GM12891 (cell line): Measurements from ENCODE around the gene AIFM3.

Experiments
- DNase-seq: peaks from one replicate; pipeline ENCODE4 v3.0.0; 2011; ENCODE audit warnings: low spot score; ENCODE audit not compliant: insufficient read length
- FAIRE-seq: peaks from 2 replicates; lab custom pipeline; 2011; peaks lifted over from hg19 to GRCh38; lab: Jason Lieb, UNC
- PAX5 ChIP-seq: IDR thresholded peaks from 2 replicates; pipeline ENCODE4 v1.6.1; 2011; ENCODE audit warnings: low read length, moderate library complexity, mild to moderate bottlenecking; ENCODE audit not compliant: insufficient read depth, severe bottlenecking
- POLR2A ChIP-seq: IDR thresholded peaks from 2 replicates; pipeline ENCODE4 v1.6.1; 2011; ENCODE audit warnings: low read depth, low read length, control low read depth
- POLR2AphosphoS5 ChIP-seq: IDR thresholded peaks from 2 replicates; pipeline ENCODE4 v1.6.1; 2011; ENCODE audit warnings: low read depth, low read length, control low read depth
- POU2F2 ChIP-seq: IDR thresholded peaks from 2 replicates; pipeline ENCODE4 v1.6.1; 2011; ENCODE audit warnings: low read depth, mild to moderate bottlenecking, control low read depth, low read length, moderate library complexity
- SPI1 ChIP-seq: IDR thresholded peaks from 2 replicates; pipeline ENCODE4 v1.6.1; 2011; ENCODE audit warnings: low read depth, low read length, control low read depth
- TAF1 ChIP-seq: IDR thresholded peaks from 2 replicates; pipeline ENCODE4 v1.6.1; 2011; ENCODE audit warnings: low read depth, low read length, control low read depth

The AIFM3 gene

GRCh38 chr22:20977019-20977418 lies 10.0 kb downstream of the AIFM3 start:
- TF ChIP-seq SPI1 (no peak), POLR2A (no peak), PAX5 (no peak), POLR2AphosphoS5 (no peak), POU2F2 (no peak), TAF1 (no peak)
- FAIRE-seq: no peak

GRCh38 chr22:20977516-20978170 lies 10.6 kb downstream of the AIFM3 start:
- no peak for FAIRE-seq
- no peak for DNase-seq
- no peak for TF ChIP-seq POLR2AphosphoS5
- no peak for TF ChIP-seq SPI1
- no peak for TF ChIP-seq PAX5
- no peak for TF ChIP-seq TAF1
- TF ChIP-seq POLR2A: no peak
- no peak for TF ChIP-seq POU2F2

More at GRCh38 chr22:20977019-20977418, 10.0 kb downstream of the AIFM3 start:
- DNase-seq: no peak

GRCh38 chr22:20978419-20978818 lies 11.4 kb downstream of the AIFM3 start:
- no peak for FAIRE-seq
- DNase-seq: no peak
- TF ChIP-seq TAF1: no peak
- TF ChIP-seq SPI1: no peak
- no peak for TF ChIP-seq POLR2AphosphoS5
- no peak for TF ChIP-seq POLR2A
- no peak for TF ChIP-seq POU2F2
- no peak for TF ChIP-seq PAX5

- DNase-seq: peak; percentile 67
- peak; percentile 64 for FAIRE-seq
- no peak for TF ChIP-seq POU2F2
- no peak for TF ChIP-seq POLR2AphosphoS5
- TF ChIP-seq PAX5: no peak
Observed at GRCh38 chr22:20979243-20979809, 12.3 kb downstream of the AIFM3 start.

- peak; percentile 16 for FAIRE-seq
- TF ChIP-seq TAF1: no peak
- no peak for TF ChIP-seq POLR2A
- TF ChIP-seq SPI1: no peak
- TF ChIP-seq POLR2AphosphoS5: no peak
- TF ChIP-seq POU2F2: no peak
- TF ChIP-seq PAX5: no peak
- DNase-seq: no peak
Observed at GRCh38 chr22:20979940-20980453, 12.9 kb downstream of the AIFM3 start.

- no peak for TF ChIP-seq PAX5
- no peak for TF ChIP-seq POLR2AphosphoS5
- TF ChIP-seq POU2F2: no peak
- no peak for TF ChIP-seq SPI1
- no peak for TF ChIP-seq TAF1
- no peak for TF ChIP-seq POLR2A
- FAIRE-seq (no peak), DNase-seq (no peak)
Observed at GRCh38 chr22:20980523-20980922, 13.5 kb downstream of the AIFM3 start.

GRCh38 chr22:20980938-20981722 lies 14.1 kb downstream of the AIFM3 start:
- DNase-seq (no peak), FAIRE-seq (no peak)

GRCh38 chr22:20981787-20982562 lies 14.9 kb downstream of the AIFM3 start, which contains the start of gene LZTR1:
TSS of gene LZTR1 (plus strand) at chr22:20982297. CDS start at chr22:20982372, 75 bp downstream.
- peak; percentile 98 for FAIRE-seq
- TF ChIP-seq POLR2AphosphoS5: peak; percentile 97
- no peak for TF ChIP-seq PAX5
- TF ChIP-seq POLR2A: peak; percentile 95
- TF ChIP-seq SPI1: 0 out of 2 replicates have a peak, but pooled peaks have one; percentile 13
- peak; percentile 84 for TF ChIP-seq TAF1
- peak; percentile 59; the same call in 1 of the 2 replicates for TF ChIP-seq POU2F2

More at GRCh38 chr22:20980938-20981722, 14.1 kb downstream of the AIFM3 start:
- TF ChIP-seq POLR2AphosphoS5 (no peak), POU2F2 (no peak), TAF1 (no peak), PAX5 (no peak), POLR2A (no peak), SPI1 (no peak)

GRCh38 chr22:20982563-20982882 lies 15.5 kb downstream of the AIFM3 start:
- FAIRE-seq: no peak
- TF ChIP-seq POLR2AphosphoS5 (no peak), POLR2A (no peak), PAX5 (no peak), SPI1 (no peak), POU2F2 (no peak), TAF1 (no peak)
- no peak for DNase-seq

More at GRCh38 chr22:20981787-20982562, 14.9 kb downstream of the AIFM3 start, which contains the start of gene LZTR1:
- DNase-seq: peak; percentile 94
